HepG2 (cell line): Measurements from ENCODE around the gene EID3. TPM values are rescaled to one million over a fixed set of nuclear protein-coding genes. Genes with fewer than 3 reads are reported as not detected.
A peak's percentile ranks its signal among the peaks of the same experiment; 100 is the strongest.

Experiments used
- EHMT2 ChIP-seq: fragments of 200-600 bp; sonication (generic); IDR thresholded peaks from 2 replicates; pipeline ENCODE4 v1.7.0; 2017; ENCODE audit warnings: antibody characterized with exemption, low read depth, low read length, borderline replicate concordance
- FOXA3 ChIP-seq: IDR thresholded peaks from 2 replicates; pipeline ENCODE4 v1.6.1; 2016; ENCODE audit warnings: missing genetic modification reagents, missing compliant biosample characterization
- GATAD2A ChIP-seq: IDR thresholded peaks from 2 replicates; pipeline ENCODE4 v1.6.1; 2016
- GTF3A ChIP-seq: sonication (generic); formaldehyde crosslinking; conservative IDR thresholded peaks from 2 replicates; pipeline ENCODE4 v1.4.0; 2020; ENCODE audit warnings: mild to moderate bottlenecking, missing genetic modification reagents
- HDAC6 ChIP-seq: fragments of 200-600 bp; sonication (generic); IDR thresholded peaks from 2 replicates; pipeline ENCODE4 v1.7.0; 2017; ENCODE audit warnings: mild to moderate bottlenecking, antibody characterized with exemption, low read length, low read depth
- NFIB ChIP-seq: sonication (generic); formaldehyde crosslinking; IDR thresholded peaks from 2 replicates; pipeline ENCODE4 v1.9.0; 2021; ENCODE audit warnings: missing genetic modification reagents, mild to moderate bottlenecking, borderline replicate concordance
- PAX8 ChIP-seq: sonication (generic); formaldehyde crosslinking; IDR thresholded peaks from 2 replicates; pipeline ENCODE4 v1.8.0; 2022; ENCODE audit warnings: mild to moderate bottlenecking, missing genetic modification reagents, borderline replicate concordance
- PCBP1 ChIP-seq: fragments of 200-400 bp; formaldehyde crosslinking; IDR thresholded peaks from 2 replicates; pipeline ENCODE4 v1.6.1; 2017; ENCODE audit warnings: mild to moderate bottlenecking, low read depth, low read length, borderline replicate concordance
- POLR2AphosphoS5 ChIP-seq: IDR thresholded peaks from 2 replicates; pipeline ENCODE4 v1.6.1; 2012; ENCODE audit warnings: low read depth, low read length
- PRPF4 ChIP-seq: fragments of 200-400 bp; formaldehyde crosslinking; IDR thresholded peaks from 2 replicates; pipeline ENCODE4 v1.6.1; 2016; ENCODE audit warnings: low read length, low read depth; ENCODE audit not compliant: poor library complexity, severe bottlenecking
- RARG ChIP-seq: sonication (generic); formaldehyde crosslinking; IDR thresholded peaks from 2 replicates; pipeline ENCODE4 v1.4.0; 2020; ENCODE audit warnings: low read depth, mild to moderate bottlenecking, missing genetic modification reagents
- ZFP62 ChIP-seq: sonication (generic); formaldehyde crosslinking; IDR thresholded peaks from 2 replicates; pipeline ENCODE4 v1.4.0; 2020; ENCODE audit warnings: missing genetic modification reagents
- ZNF337 ChIP-seq: sonication (generic); formaldehyde crosslinking; IDR thresholded peaks from 2 replicates; pipeline ENCODE4 v1.5.1; 2020; ENCODE audit warnings: missing genetic modification reagents, low read depth, mild to moderate bottlenecking, borderline replicate concordance
- ZNF354B ChIP-seq: sonication (generic); formaldehyde crosslinking; IDR thresholded peaks from 2 replicates; pipeline ENCODE4 v1.8.0; 2022; ENCODE audit warnings: mild to moderate bottlenecking, missing genetic modification reagents
- ZNF619 ChIP-seq: sonication (generic); formaldehyde crosslinking; IDR thresholded peaks from 2 replicates; pipeline ENCODE4 v1.4.0; 2020; ENCODE audit warnings: mild to moderate bottlenecking, missing genetic modification reagents
- ZNF720 ChIP-seq: sonication (generic); formaldehyde crosslinking; IDR thresholded peaks from 2 replicates; pipeline ENCODE4 v1.4.0; 2020; ENCODE audit warnings: missing genetic modification reagents
- ZNF773 ChIP-seq: sonication (generic); formaldehyde crosslinking; IDR thresholded peaks from 2 replicates; pipeline ENCODE4 v1.4.0; 2020; ENCODE audit warnings: missing genetic modification reagents, borderline replicate concordance
- polyA plus RNA-seq, 8 experiments: library from polyadenylated mRNA; depleted of rRNA in 3 of 8; stranded (reverse) in 7 of 8; unstranded in 1 of 8; fragments of >200 nt; fragmentation: Illumina TruSeq in 4 of 8; extraction: Trizol in 4 of 8; gene quantifications; 2 replicates each; pipeline versions ENCODE4 v1.2.1 to v1.2.3, GENCODE V29; 2011 to 2016; ENCODE audit warnings: low read depth in 4 of 8, missing spikeins in 1 of 8, mixed read lengths in 1 of 8; ENCODE audit not compliant: insufficient read depth in 1 of 8
- total RNA-seq, 5 experiments: library from RNA; depleted of rRNA; stranded (reverse); fragments of >200 nt; fragmentation: Illumina TruSeq; extraction: Trizol; gene quantifications; 2 replicates each; pipeline ENCODE4 v1.2.3, GENCODE V29; 2016; ENCODE audit warnings: low read depth in 1 of 5
- TF ChIP-seq, protein P1 (sequence below): sonication (generic); formaldehyde crosslinking; conservative IDR thresholded peaks from 2 replicates; pipeline ENCODE4 v1.4.0; 2020; ENCODE audit warnings: missing genetic modification reagents
- TF ChIP-seq, protein P2 (sequence below): sonication (generic); formaldehyde crosslinking; IDR thresholded peaks from 2 replicates; pipeline ENCODE4 v1.4.0; 2020; ENCODE audit warnings: mild to moderate bottlenecking, missing genetic modification reagents, borderline replicate concordance
- TF ChIP-seq, protein P3 (sequence below): sonication (generic); formaldehyde crosslinking; IDR thresholded peaks from 2 replicates; pipeline ENCODE4 v1.4.0; 2020; ENCODE audit warnings: missing genetic modification reagents
- TF ChIP-seq, protein P4 (sequence below): IDR thresholded peaks from 2 replicates; pipeline ENCODE4 v1.6.1; 2018; ENCODE audit warnings: missing genetic modification reagents
- TF ChIP-seq, protein P5 (sequence below): sonication (generic); formaldehyde crosslinking; IDR thresholded peaks from 2 replicates; pipeline ENCODE4 v1.4.0; 2020; ENCODE audit warnings: missing genetic modification reagents, borderline replicate concordance

Gene EID3
- total and polyA plus RNA-seq, 2 of the 13 experiments (the other 11 are each of a cell fraction or from before 2014, with no cell fraction given): 0.38 to 4.5 TPM

DNA sequence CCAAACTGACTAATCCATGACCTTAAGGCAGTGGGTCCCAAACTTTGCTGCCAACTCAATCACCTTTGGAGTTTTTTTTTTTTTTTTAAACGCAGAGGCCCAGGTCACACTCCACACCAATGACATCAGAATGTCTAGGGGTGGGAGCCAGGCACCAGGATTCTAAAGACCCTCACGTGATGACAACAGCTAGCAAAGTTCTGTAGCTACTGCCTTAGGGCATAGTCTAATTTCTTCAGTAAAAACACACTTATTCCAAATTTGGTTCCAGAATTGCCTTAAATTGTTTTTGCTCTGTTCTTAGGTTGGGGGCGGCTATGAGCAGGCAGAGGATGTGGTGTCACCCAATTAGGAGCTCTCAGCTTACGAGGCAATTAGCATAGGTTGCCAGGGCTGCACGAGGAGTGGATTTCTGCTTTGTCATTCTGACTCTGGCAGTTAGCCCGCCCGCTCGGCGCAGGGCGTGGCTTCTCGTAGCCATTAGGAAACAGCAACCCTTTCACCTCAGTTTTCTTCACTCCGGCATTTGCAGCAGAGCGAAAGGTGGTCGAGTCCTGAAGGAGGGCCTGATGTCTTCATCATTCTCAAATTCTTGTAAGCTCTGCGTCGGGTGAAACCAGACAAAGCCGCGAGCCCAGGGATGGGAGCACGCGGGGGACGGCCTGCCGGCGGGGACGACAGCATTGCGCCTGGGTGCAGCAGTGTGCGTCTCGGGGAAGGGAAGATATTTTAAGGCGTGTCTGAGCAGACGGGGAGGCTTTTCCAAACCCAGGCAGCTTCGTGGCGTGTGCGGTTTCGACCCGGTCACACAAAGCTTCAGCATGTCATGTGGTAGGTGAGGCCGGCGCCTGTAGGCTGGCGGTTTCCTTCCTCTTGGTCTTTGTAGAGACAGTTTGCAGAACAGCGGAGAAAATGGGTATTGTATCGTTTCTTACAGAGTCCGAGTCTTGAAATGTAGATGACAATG lies 16.7 kb upstream of the EID3 start (continued):
- TF ChIP-seq, protein P1, sequence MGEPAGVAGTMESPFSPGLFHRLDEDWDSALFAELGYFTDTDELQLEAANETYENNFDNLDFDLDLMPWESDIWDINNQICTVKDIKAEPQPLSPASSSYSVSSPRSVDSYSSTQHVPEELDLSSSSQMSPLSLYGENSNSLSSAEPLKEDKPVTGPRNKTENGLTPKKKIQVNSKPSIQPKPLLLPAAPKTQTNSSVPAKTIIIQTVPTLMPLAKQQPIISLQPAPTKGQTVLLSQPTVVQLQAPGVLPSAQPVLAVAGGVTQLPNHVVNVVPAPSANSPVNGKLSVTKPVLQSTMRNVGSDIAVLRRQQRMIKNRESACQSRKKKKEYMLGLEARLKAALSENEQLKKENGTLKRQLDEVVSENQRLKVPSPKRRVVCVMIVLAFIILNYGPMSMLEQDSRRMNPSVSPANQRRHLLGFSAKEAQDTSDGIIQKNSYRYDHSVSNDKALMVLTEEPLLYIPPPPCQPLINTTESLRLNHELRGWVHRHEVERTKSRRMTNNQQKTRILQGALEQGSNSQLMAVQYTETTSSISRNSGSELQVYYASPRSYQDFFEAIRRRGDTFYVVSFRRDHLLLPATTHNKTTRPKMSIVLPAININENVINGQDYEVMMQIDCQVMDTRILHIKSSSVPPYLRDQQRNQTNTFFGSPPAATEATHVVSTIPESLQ (CRISPR knock-in tag): 0 out of 2 replicates have a peak, but pooled peaks have one; percentile 49
- TF ChIP-seq HDAC6 (no peak), ZNF337 (no peak), EHMT2 (no peak), PRPF4 (no peak), GATAD2A (CRISPR knock-in tag) (no peak; the same call in 1 of the 2 replicates), RARG (no peak), ZNF354B (CRISPR knock-in tag) (no peak), NFIB (CRISPR knock-in tag) (no peak), ZFP62 (CRISPR knock-in tag) (no peak), GTF3A (no peak), PAX8 (CRISPR knock-in tag) (no peak), ZNF720 (CRISPR knock-in tag) (no peak; the same call in 1 of the 2 replicates), POLR2AphosphoS5 (peak; percentile 96), PCBP1 (no peak), ZNF619 (CRISPR knock-in tag) (no peak), ZNF773 (no peak), FOXA3 (0 out of 2 replicates have a peak, but pooled peaks have one; percentile 3)
- TF ChIP-seq, protein P2, sequence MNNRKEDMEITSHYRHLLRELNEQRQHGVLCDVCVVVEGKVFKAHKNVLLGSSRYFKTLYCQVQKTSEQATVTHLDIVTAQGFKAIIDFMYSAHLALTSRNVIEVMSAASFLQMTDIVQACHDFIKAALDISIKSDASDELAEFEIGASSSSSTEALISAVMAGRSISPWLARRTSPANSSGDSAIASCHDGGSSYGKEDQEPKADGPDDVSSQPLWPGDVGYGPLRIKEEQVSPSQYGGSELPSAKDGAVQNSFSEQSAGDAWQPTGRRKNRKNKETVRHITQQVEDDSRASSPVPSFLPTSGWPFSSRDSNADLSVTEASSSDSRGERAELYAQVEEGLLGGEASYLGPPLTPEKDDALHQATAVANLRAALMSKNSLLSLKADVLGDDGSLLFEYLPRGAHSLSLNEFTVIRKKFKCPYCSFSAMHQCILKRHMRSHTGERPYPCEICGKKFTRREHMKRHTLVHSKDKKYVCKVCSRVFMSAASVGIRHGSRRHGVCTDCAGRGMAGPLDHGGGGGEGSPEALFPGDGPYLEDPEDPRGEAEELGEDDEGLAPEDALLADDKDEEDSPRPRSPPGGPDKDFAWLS (CRISPR knock-in tag): no peak
- TF ChIP-seq, protein P3, sequence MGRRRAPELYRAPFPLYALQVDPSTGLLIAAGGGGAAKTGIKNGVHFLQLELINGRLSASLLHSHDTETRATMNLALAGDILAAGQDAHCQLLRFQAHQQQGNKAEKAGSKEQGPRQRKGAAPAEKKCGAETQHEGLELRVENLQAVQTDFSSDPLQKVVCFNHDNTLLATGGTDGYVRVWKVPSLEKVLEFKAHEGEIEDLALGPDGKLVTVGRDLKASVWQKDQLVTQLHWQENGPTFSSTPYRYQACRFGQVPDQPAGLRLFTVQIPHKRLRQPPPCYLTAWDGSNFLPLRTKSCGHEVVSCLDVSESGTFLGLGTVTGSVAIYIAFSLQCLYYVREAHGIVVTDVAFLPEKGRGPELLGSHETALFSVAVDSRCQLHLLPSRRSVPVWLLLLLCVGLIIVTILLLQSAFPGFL (CRISPR knock-in tag): no peak
- TF ChIP-seq, protein P4, sequence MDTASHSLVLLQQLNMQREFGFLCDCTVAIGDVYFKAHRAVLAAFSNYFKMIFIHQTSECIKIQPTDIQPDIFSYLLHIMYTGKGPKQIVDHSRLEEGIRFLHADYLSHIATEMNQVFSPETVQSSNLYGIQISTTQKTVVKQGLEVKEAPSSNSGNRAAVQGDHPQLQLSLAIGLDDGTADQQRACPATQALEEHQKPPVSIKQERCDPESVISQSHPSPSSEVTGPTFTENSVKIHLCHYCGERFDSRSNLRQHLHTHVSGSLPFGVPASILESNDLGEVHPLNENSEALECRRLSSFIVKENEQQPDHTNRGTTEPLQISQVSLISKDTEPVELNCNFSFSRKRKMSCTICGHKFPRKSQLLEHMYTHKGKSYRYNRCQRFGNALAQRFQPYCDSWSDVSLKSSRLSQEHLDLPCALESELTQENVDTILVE (CRISPR knock-in tag): no peak
- TF ChIP-seq, protein P5, sequence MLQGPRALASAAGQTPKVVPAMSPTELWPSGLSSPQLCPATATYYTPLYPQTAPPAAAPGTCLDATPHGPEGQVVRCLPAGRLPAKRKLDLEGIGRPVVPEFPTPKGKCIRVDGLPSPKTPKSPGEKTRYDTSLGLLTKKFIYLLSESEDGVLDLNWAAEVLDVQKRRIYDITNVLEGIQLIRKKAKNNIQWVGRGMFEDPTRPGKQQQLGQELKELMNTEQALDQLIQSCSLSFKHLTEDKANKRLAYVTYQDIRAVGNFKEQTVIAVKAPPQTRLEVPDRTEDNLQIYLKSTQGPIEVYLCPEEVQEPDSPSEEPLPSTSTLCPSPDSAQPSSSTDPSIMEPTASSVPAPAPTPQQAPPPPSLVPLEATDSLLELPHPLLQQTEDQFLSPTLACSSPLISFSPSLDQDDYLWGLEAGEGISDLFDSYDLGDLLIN (CRISPR knock-in tag): no peak
